ENCODE results near the gene PTPRM. TPM values are rescaled to one million over a fixed set of nuclear protein-coding genes. Genes with fewer than 3 reads are reported as not detected.

The PTPRM gene
- total RNA-seq, 1 donor from 2014 or later, result 42.1 TPM

DNA sequence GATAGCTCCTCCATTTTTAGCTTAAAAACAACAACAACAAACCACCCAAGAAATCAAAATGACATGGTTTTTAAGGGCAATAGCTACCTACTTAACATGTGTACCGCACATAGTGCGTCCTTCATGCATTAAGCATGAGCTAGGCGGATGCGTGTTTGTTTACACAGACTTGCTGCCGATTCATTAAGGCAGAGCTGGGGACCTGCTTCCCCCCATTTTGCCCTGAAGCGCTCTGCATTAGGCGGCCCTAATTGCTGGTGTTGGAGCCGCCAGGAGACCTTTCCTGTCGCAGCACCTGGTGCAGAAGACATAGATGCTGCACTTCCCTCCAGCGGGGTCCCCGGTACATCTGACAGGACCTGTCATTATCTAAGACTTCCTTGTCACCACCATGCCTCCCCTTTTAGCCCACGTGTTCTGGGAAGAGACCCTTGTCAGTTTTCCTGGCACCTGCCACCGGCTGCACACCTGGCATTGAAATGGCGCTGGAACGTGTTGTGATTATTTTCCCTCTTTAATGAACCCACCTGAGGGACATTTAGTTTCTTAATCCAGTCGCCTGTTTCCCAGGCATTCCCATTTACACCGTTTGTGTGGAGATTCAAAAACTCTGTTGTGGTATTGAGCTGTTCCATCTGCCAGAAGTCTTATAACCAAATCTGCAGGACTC, 781.1 kb downstream of the PTPRM start:
- DNase-seq (ENCODE audit: low read depth) (no peak), FAIRE-seq (no peak)
- Histone ChIP-seq H3K27me3 (ENCODE audit: control insufficient read depth, insufficient read depth, low read length) (no peaks in the 10 kb centered on the region), H3K4me3 (ENCODE audit: low read depth, low read length) (no peak overlapping the region), H3K36me3 (ENCODE audit: control insufficient read depth, insufficient read depth, low read length) (peaks cover 2% of the 10 kb centered on the region)
- TF ChIP-seq CTCF (IDR thresholded peaks at IDR 0.05; ENCODE audit: insufficient read depth, low read length, severe bottlenecking), result no peak

GRCh38 chr18:8349608-8350323, 782.6 kb downstream of the PTPRM start:
- Histone ChIP-seq H3K27me3 (ENCODE audit: control insufficient read depth, insufficient read depth, low read length) (no peaks in the 10 kb centered on the region), H3K4me3 (ENCODE audit: low read depth, low read length) (no peak overlapping the region), H3K36me3 (ENCODE audit: control insufficient read depth, insufficient read depth, low read length) (no peaks in the 10 kb centered on the region)
- no peak for TF ChIP-seq CTCF (IDR thresholded peaks at IDR 0.05; ENCODE audit: insufficient read depth, low read length, severe bottlenecking)
- DNase-seq (ENCODE audit: low read depth), result no peak
- no peak for FAIRE-seq

DNA sequence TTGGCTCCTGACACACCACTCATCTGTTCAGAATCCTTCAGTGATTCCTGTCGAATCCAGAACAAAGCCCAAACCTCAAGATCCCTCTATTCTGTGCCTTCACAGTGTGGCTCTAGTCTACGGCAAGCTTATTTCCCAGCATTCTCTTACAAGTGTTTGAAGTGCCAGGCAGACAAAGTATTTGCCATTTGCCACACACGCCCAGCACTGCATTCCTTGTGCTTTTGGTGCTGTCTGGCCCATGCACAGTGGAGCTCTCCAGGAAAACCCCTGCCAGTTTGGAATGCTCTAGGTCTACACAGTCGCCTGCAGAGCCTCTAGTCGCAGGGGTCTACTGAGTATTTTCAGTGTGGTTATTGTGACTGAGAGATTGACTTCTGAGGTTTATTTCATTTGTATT, 783.5 kb downstream of the PTPRM start:
- no peak overlapping the region for H3K4me3 ChIP-seq (ENCODE audit: low read depth, low read length)
- FAIRE-seq (no peak), DNase-seq (ENCODE audit: low read depth) (no peak)
- H3K27me3 ChIP-seq (ENCODE audit: control insufficient read depth, insufficient read depth, low read length), result no peaks in the 10 kb centered on the region
- no peak for TF ChIP-seq CTCF (IDR thresholded peaks at IDR 0.05; ENCODE audit: insufficient read depth, low read length, severe bottlenecking)
- no peaks in the 10 kb centered on the region for H3K36me3 ChIP-seq (ENCODE audit: control insufficient read depth, insufficient read depth, low read length)

- TF ChIP-seq CTCF (IDR thresholded peaks at IDR 0.05; ENCODE audit: insufficient read depth, low read length, severe bottlenecking), result no peak
- H3K36me3 ChIP-seq (ENCODE audit: control insufficient read depth, insufficient read depth, low read length), result no peaks in the 10 kb centered on the region
- no peak overlapping the region for H3K4me3 ChIP-seq (ENCODE audit: low read depth, low read length)
- no peaks in the 10 kb centered on the region for H3K27me3 ChIP-seq (ENCODE audit: control insufficient read depth, insufficient read depth, low read length)
- DNase-seq (ENCODE audit: low read depth), result no peak
- no peak for FAIRE-seq
Measured at GRCh38 chr18:8351161-8351560, 784.0 kb downstream of the PTPRM start.

DNA sequence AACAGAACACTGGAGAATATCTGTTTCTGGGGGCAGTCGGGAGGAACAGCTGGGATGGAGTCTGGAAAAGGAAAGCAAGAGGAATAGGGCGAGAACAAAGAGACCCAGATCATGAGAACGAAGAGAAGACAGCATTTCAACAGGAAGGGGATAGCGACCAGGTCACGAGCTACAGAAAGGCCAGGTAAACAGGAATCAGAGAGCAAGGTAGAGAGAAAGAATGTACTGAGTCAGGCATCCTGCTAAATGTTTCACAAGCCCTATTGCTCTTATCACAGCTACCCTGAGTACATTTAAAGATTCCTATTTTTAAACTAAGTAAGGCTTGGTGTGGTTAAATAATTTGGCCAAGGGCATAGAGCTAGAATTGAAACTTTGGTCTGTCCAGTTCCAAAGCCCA, 787.2 kb downstream of the PTPRM start:
- no peak for TF ChIP-seq CTCF (IDR thresholded peaks at IDR 0.05; ENCODE audit: insufficient read depth, low read length, severe bottlenecking)
- no peak for FAIRE-seq

More for the DNA sequence above, 787.2 kb downstream of the PTPRM start:
- Histone ChIP-seq H3K27me3 (ENCODE audit: control insufficient read depth, insufficient read depth, low read length) (no peaks in the 10 kb centered on the region), H3K36me3 (ENCODE audit: control insufficient read depth, insufficient read depth, low read length) (no peaks in the 10 kb centered on the region), H3K4me3 (ENCODE audit: low read depth, low read length) (no peak overlapping the region)
- DNase-seq (ENCODE audit: low read depth), result peak; percentile 10

All from bronchial epithelial cell (primary cell).